ENCODE results near the gene LATS2. TPM values are rescaled to one million over a fixed set of nuclear protein-coding genes. Genes with fewer than 3 reads are reported as not detected.

LATS2 gene
- total RNA-seq, 4 donors from 2014 or later, result 3.7 to 9.9 (median 6.5) TPM

DNA sequence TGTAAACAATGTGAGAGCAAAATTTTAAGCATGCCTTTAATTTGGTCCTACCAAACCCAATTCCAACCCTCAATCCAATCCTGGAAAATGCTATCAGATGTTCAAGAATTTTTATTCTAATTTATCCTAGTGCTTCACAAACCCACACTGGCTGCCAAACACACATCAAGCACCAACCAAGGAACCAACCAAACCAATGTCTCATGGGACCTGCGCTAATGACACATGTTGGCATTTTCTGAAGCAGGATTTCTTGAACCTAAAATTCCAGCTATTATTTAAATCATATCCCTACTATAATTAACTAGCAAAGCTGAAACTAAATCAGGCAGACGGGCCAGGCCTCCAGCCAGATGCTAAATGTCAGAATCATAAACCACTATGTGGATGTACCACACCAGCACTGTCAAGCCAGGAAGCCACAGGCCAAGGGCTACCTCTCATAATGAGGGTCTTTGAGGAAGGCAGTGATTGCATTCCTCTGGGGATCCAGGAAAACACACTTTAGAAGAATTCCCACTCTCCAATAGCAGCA is 5.8 kb downstream of the LATS2 start:
- H3K4me3 ChIP-seq, result no peak overlapping the region
- H3K27me3 ChIP-seq, result no peaks in the 10 kb centered on the region
- H3K36me3 ChIP-seq, result no peaks in the 10 kb centered on the region
- no peak for TF ChIP-seq POLR2A (IDR thresholded peaks at IDR 0.05)
- TF ChIP-seq, protein P1, sequence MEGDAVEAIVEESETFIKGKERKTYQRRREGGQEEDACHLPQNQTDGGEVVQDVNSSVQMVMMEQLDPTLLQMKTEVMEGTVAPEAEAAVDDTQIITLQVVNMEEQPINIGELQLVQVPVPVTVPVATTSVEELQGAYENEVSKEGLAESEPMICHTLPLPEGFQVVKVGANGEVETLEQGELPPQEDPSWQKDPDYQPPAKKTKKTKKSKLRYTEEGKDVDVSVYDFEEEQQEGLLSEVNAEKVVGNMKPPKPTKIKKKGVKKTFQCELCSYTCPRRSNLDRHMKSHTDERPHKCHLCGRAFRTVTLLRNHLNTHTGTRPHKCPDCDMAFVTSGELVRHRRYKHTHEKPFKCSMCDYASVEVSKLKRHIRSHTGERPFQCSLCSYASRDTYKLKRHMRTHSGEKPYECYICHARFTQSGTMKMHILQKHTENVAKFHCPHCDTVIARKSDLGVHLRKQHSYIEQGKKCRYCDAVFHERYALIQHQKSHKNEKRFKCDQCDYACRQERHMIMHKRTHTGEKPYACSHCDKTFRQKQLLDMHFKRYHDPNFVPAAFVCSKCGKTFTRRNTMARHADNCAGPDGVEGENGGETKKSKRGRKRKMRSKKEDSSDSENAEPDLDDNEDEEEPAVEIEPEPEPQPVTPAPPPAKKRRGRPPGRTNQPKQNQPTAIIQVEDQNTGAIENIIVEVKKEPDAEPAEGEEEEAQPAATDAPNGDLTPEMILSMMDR (IDR thresholded peaks at IDR 0.05), result no peak
- H3K4me1 ChIP-seq, result peaks cover 0 to 25% (median under 1%) of the 10 kb centered on the region in 4 donors
- no peak for DNase-seq
- no peak overlapping the region for H3K27ac ChIP-seq
- no peaks in the 10 kb centered on the region for H3K9me3 ChIP-seq

- H3K27me3 ChIP-seq, result no peaks in the 10 kb centered on the region
These were observed 6.4 kb downstream of the LATS2 start for GRCh38 chr13:21055016-21055415.

DNA sequence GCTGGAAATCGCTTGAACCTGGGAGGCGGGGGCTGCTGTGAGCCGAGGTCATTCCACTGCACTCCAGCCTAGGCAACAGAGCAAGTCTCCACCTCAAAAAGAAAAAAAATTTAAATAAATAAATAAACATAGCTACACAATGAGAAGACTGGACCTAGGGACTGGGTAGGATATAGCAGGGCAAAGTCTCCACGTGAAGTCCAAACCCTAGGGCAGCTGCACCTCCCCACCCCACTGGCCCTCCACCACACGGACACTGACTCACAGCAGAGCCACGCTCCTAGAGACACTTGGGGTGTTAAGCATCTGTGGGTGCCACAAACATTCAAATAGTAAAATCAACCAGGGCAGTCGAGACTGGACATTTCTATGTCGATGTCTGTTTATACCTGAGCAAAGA is 7.1 kb downstream of the LATS2 start:
- H3K4me1 ChIP-seq, result peaks cover 0 to 21% (median 0%) of the 10 kb centered on the region in 4 donors

More at GRCh38 chr13:21055016-21055415, 6.4 kb downstream of the LATS2 start:
- H3K4me1 ChIP-seq, result peaks cover 0 to 25% (median 0%) of the 10 kb centered on the region in 4 donors
- TF ChIP-seq, protein P1 (IDR thresholded peaks at IDR 0.05), result no peak
- no peak for TF ChIP-seq POLR2A (IDR thresholded peaks at IDR 0.05)
- H3K4me3 ChIP-seq, result no peak overlapping the region
- H3K36me3 ChIP-seq, result no peaks in the 10 kb centered on the region
- DNase-seq, result no peak
- no peak overlapping the region for H3K27ac ChIP-seq
- H3K9me3 ChIP-seq, result no peaks in the 10 kb centered on the region

DNA sequence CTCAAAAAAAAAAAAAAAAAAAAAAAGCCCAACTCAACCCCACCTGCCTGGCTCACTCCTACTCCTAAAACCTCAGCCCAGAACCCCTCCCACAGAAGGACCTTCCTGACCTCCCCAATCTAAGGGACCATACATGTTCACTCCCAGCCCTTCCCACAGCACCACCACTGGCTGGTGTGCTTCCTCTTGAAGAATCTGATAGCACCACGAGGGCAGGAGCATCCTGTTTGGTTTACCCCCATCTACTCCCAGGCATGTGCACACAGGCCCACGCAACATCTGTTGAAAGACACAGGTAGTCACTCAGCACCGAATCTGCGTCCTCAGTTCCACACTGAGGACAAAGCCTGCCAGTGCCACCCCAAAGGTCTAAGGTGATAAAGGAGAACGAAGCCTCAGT is 8.2 kb downstream of the LATS2 start:
- H3K27ac ChIP-seq, result no peak overlapping the region

More for the DNA sequence above, 7.1 kb downstream of the LATS2 start:
- TF ChIP-seq, protein P1 (IDR thresholded peaks at IDR 0.05), result no peak
- TF ChIP-seq POLR2A (IDR thresholded peaks at IDR 0.05), result no peak
- H3K27ac ChIP-seq, result no peak overlapping the region
- H3K36me3 ChIP-seq, result no peaks in the 10 kb centered on the region
- DNase-seq, result no peak
- no peak overlapping the region for H3K4me3 ChIP-seq
- no peaks in the 10 kb centered on the region for H3K27me3 ChIP-seq
- H3K9me3 ChIP-seq, result no peaks in the 10 kb centered on the region

GRCh38 chr13:21051675-21052074 is 9.7 kb downstream of the LATS2 start:
- Histone ChIP-seq H3K9me3 (no peaks in the 10 kb centered on the region), H3K27me3 (no peaks in the 10 kb centered on the region), H3K36me3 (no peaks in the 10 kb centered on the region), H3K27ac (no peak overlapping the region), H3K4me1 (peaks cover 0 to 14% (median 0%) of the 10 kb centered on the region in 4 donors), H3K4me3 (no peak overlapping the region)
- DNase-seq, result peak in 1 of 3 donors; percentile 33
- TF ChIP-seq, protein P1 (IDR thresholded peaks at IDR 0.05), result no peak

More for the DNA sequence above, 8.2 kb downstream of the LATS2 start:
- H3K36me3 ChIP-seq, result no peaks in the 10 kb centered on the region
- TF ChIP-seq, protein P1 (IDR thresholded peaks at IDR 0.05), result no peak
- no peak for TF ChIP-seq POLR2A (IDR thresholded peaks at IDR 0.05)
- H3K27me3 ChIP-seq, result no peaks in the 10 kb centered on the region
- H3K4me3 ChIP-seq, result no peak overlapping the region
- peaks cover 0 to 16% (median 0%) of the 10 kb centered on the region in 4 donors for H3K4me1 ChIP-seq
- no peaks in the 10 kb centered on the region for H3K9me3 ChIP-seq
- peak in 1 of 3 donors; percentile 30 for DNase-seq

All from Peyer's patch (tissue), 4 donors.